K562 (cell line): ENCODE results near the gene NRSN2.
A peak's percentile ranks its signal among the peaks of the same experiment; 100 is the strongest.

Experiments
- CHD4 ChIP-seq: fragments of 200-600 bp; sonication (generic); IDR thresholded peaks from 3 replicates; pipeline ENCODE4 v1.6.1; 2012; ENCODE audit warnings: low read depth, mild to moderate bottlenecking, mixed read lengths, low read length, inconsistent platforms; ENCODE audit not compliant: insufficient read depth, insufficient replicate concordance, poor library complexity, severe bottlenecking
- FOXJ3 ChIP-seq: sonication (generic); formaldehyde crosslinking; IDR thresholded peaks from 2 replicates; pipeline ENCODE4 v1.4.0; 2020; ENCODE audit warnings: mild to moderate bottlenecking, missing genetic modification reagents
- MAZ ChIP-seq, 2 experiments: fragments of 450-650 bp in 1 of 2; sonication (generic) in 1 of 2; formaldehyde crosslinking; IDR thresholded peaks in 1 of 2; conservative IDR thresholded peaks in 1 of 2; 2 replicates each; pipeline versions ENCODE4 v1.4.0 to v1.5.0; 2020; ENCODE audit warnings: mild to moderate bottlenecking in 1 of 2, missing genetic modification reagents in 1 of 2
- MTA1 ChIP-seq: fragments of 450-650 bp; IDR thresholded peaks from 2 replicates; pipeline ENCODE4 v1.6.1; 2017; ENCODE audit warnings: borderline replicate concordance
- POLR2A ChIP-seq: fragments of 450-650 bp; conservative IDR thresholded peaks from 2 replicates; pipeline ENCODE4 v1.6.1; 2016
- ZNF184 ChIP-seq: sonication (generic); formaldehyde crosslinking; IDR thresholded peaks from 2 replicates; pipeline ENCODE4 v1.5.0; 2020; ENCODE audit warnings: missing genetic modification reagents

DNA sequence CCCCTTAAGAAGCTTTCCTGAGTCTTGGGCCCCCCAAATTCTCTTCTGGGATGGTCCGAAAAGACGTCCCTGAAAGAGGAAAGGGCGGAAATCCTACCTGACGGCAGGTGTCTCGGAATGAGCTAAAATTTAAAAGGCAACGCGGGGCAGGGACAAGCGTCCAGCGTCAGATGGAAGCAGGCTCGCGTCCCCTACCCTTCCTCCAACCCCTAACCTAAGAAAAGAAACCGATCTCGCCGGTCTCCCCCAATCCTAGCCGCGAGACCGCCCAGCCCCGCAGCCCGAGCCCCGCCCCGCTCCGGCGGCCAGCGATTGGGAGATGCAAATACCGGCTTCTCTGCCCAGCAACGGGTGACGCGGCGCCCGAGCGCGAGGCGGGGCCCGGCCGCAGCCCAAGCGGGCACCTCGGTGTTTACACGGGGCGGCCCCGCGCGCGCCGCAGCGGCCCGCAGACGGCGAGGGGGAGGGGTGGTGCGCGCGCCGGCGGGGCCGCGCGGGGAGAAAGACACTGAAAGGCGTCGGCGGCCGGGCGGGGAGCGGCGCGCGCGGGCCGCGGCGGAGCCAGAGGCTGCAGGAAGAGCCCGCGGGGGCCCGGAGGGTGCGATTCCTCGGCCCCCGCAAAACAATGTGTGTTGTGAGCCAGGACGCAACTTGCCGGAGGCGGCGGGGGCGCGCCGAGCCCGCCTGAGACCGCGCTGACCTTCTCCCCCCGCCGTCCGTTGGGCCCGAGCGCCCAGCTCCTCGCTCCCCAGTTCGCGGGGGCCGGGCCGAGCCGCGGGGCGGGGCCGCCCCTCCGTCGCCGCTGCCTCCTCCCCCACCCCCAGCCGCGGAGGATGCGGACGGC lies 21.6 kb upstream of the NRSN2 start, which contains the start of gene SOX12:
- no peak for TF ChIP-seq ZNF184 (CRISPR knock-in tag)
- peak; percentile 82 for TF ChIP-seq POLR2A
- no peak for TF ChIP-seq FOXJ3 (CRISPR knock-in tag)
- TF ChIP-seq CHD4: no peak
- TF ChIP-seq MAZ (CRISPR knock-in tag; conservative IDR thresholded peaks at IDR 0.05 in 1 of 2, IDR thresholded peaks at IDR 0.05 in 1 of 2): peak in 1 of 2 experiments; percentile 84; a peak in 2 of 4 replicates
- TF ChIP-seq MTA1: no peak
